ENCODE measurements around the gene IL22RA2. TPM values are rescaled to one million over a fixed set of nuclear protein-coding genes. Genes with fewer than 3 reads are reported as not detected.
A peak's percentile ranks its signal among the peaks of the same experiment; 100 is the strongest.
"Not testable (repeated sequence)": the region's sequence is repeated elsewhere in the genome, so short reads cannot be mapped to it uniquely, and the experiment has no call there.

The IL22RA2 gene
- total RNA-seq, 1 donor from 2014 or later, result not detected

- DNase-seq (ENCODE audit: low read depth), result no peak
Observed at GRCh38 chr6:137126875-137127485, 46.5 kb downstream of the IL22RA2 start.

- no peak for DNase-seq (ENCODE audit: low read depth)
Observed at GRCh38 chr6:137123078-137123477, 50.4 kb downstream of the IL22RA2 start.

- no peak for DNase-seq (ENCODE audit: low read depth)
Observed at GRCh38 chr6:137122612-137123011, 50.8 kb downstream of the IL22RA2 start.

GRCh38 chr6:137121401-137121997 is 51.9 kb downstream of the IL22RA2 start:
- DNase-seq (ENCODE audit: low read depth), result no peak

- DNase-seq (ENCODE audit: low read depth), result no peak
Observed at GRCh38 chr6:137120748-137121147, 52.7 kb downstream of the IL22RA2 start.

GRCh38 chr6:137119196-137120104 is 54.0 kb downstream of the IL22RA2 start:
- DNase-seq (ENCODE audit: low read depth), result no peak

GRCh38 chr6:137117581-137117980 is 55.9 kb downstream of the IL22RA2 start:
- no peak for DNase-seq (ENCODE audit: low read depth)

- DNase-seq (ENCODE audit: low read depth), result no peak
Observed at GRCh38 chr6:137116807-137117206, 56.6 kb downstream of the IL22RA2 start.

- no peak for DNase-seq (ENCODE audit: low read depth)
Observed at GRCh38 chr6:137115658-137116057, 57.8 kb downstream of the IL22RA2 start.

- peak; percentile 31 for DNase-seq (ENCODE audit: low read depth)
Observed at GRCh38 chr6:137112067-137112355, 61.4 kb downstream of the IL22RA2 start.

- DNase-seq (ENCODE audit: low read depth), result no peak
Observed at GRCh38 chr6:137111296-137112066, 62.0 kb downstream of the IL22RA2 start.

- DNase-seq (ENCODE audit: low read depth), result no peak
Observed at GRCh38 chr6:137107767-137108105, 65.7 kb downstream of the IL22RA2 start.

GRCh38 chr6:137107047-137107766 is 66.2 kb downstream of the IL22RA2 start:
- not testable (repeated sequence) for DNase-seq (ENCODE audit: low read depth)

GRCh38 chr6:137106183-137106582 is 67.3 kb downstream of the IL22RA2 start:
- no peak for DNase-seq (ENCODE audit: low read depth)

- no peak for DNase-seq (ENCODE audit: low read depth)
Observed at GRCh38 chr6:137105375-137105774, 68.1 kb downstream of the IL22RA2 start.

GRCh38 chr6:137104926-137105325 is 68.5 kb downstream of the IL22RA2 start:
- no peak for DNase-seq (ENCODE audit: low read depth)

GRCh38 chr6:137102851-137103492 is 70.5 kb downstream of the IL22RA2 start:
- DNase-seq (ENCODE audit: low read depth), result peak; percentile 27

GRCh38 chr6:137102050-137102848 is 71.2 kb downstream of the IL22RA2 start:
- DNase-seq (ENCODE audit: low read depth), result no peak

- DNase-seq (ENCODE audit: low read depth), result no peak
Observed at GRCh38 chr6:137099689-137100403, 73.6 kb downstream of the IL22RA2 start.

All from myocyte (in vitro differentiated cells).